Measurements from ENCODE around the gene SNTG2.

GRCh38 chr2:1052771-1053191 is 102.1 kb downstream of the SNTG2 start:
- no peak for TF ChIP-seq POLR2A (IDR thresholded peaks at IDR 0.05)
- no peak for TF ChIP-seq CTCF (IDR thresholded peaks at IDR 0.05)
- TF ChIP-seq POLR2AphosphoS5 (IDR thresholded peaks at IDR 0.05; ENCODE audit: insufficient read depth in 1 of 2, low read depth in 1 of 2) = no peak
